Left ventricle myocardium superior (tissue), 1 donor: ENCODE measurements around the gene HAPLN3. TPM values are rescaled to one million over a fixed set of nuclear protein-coding genes. Genes with fewer than 3 reads are reported as not detected.
A peak's percentile ranks its signal among the peaks of the same experiment; 100 is the strongest.

Experiments
- ATAC-seq: fragments of 200-7000 bp; cut with Tn5 transposase; one replicate; pipeline ENCODE4 v1.9.1; 2020; ENCODE audit warnings: mild to moderate bottlenecking, moderate library complexity
- DNase-seq: peaks from one replicate; pipeline ENCODE4 v3.0.0-alpha.2; 2020
- intact Hi-C: fragments of 100-400 bp; cut with micrococcal nuclease; formaldehyde crosslinking; loops from one replicate; pipeline ENCODE4 v1.11.0; 2022
- total RNA-seq: library from RNA; stranded (reverse); fragmentation: NEBNext Ultra II Directional; extraction: Animal tissue kit (Norgen Biotek cat#: 25700); gene quantifications from one replicate; pipeline ENCODE4 v1.2.1, GENCODE V29; 2021
- donor health status: DM: no; HTN: yes; CAD: no; lungs with severe emphysema.

Gene HAPLN3
- total RNA-seq, 1 donor from 2014 or later: 2.0 TPM

DNA sequence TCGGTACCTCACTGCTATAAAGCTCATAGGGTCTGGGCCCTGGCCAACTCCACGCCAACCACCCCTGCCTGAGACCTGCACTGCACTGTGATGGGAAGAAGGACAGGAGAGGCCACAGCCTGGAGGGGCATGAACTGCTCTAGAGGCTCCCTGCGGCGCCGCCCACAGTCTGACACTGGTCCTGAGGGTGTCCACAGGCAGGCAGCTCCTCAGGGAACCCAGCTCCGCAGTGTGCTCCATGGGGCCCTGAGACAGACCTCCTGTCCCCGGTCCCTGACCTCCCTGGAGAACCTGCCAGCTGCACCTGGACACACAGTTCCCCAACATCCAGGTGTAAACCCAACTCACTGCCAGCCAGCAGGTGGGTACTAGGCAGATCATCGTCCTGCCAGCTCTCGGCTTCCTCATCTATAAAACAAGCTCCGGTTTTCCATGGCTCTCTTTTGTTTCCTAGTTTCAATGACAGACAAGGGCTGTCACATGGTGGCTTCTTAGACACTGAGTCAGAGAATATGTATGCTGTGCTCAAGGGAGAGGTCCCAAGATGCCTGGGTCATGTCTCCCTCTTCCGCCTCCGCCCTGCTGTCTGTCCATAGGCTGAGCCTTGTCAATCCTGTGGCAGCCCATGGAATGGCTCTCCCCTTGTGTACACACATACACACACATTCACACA, 5.1 kb upstream of the HAPLN3 start:
- DNase-seq (no peak), ATAC-seq (no peak)
- intact Hi-C loops: loop anchor here (5.0 kb wide), 1 partner anchor 107 kb away; no protein-coding TSS in a partner anchor

DNA sequence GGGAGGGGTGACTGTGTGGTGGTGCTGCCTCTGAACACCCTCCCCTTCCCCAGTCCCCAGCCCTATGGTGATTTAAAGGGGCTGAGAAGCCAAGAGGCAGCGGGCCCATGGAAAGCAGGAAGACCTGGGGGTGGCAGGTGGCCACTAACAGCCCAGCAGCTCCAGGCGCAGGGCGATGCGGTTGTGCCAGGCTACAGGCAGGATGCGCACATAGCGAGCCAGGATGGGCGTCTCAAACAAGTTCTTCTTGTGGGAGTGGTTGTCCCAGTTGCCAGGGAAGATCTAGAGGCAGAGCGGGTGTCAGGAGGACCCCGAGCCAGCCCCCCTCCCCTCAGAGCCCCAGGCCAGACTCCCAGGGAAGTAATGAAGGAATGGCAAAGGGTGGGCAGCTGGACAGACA, 3.9 kb upstream of the HAPLN3 start:
- intact Hi-C loops: loop anchor here (10.0 kb wide), 1 partner anchor 276 kb away; no protein-coding TSS in a partner anchor
- no peak for ATAC-seq
- DNase-seq: peak; percentile 31

DNA sequence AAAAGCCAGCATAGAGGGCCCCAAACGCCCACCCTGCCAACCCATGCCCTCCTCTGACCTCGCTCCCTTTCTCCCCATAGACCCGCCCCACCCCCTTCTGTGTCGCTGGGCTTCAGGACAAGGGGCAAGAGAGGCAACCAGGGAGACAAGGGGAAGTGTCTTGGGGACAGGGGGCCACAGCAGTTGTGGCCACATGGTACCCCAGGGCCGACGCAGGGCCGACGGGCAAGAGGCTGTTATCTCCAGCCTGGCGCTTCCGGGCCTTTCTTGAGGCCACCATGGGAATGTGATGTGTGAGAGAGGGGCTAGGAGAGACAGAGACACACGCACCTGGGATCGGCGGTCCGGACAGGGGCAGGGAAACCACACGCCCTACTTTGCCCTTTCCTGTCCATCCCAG, 3.4 kb upstream of the HAPLN3 start:
- peak; percentile 17 for DNase-seq
- ATAC-seq: no peak
- intact Hi-C loops: loop anchor here (10.0 kb wide), 1 partner anchor 276 kb away; no protein-coding TSS in a partner anchor

DNA sequence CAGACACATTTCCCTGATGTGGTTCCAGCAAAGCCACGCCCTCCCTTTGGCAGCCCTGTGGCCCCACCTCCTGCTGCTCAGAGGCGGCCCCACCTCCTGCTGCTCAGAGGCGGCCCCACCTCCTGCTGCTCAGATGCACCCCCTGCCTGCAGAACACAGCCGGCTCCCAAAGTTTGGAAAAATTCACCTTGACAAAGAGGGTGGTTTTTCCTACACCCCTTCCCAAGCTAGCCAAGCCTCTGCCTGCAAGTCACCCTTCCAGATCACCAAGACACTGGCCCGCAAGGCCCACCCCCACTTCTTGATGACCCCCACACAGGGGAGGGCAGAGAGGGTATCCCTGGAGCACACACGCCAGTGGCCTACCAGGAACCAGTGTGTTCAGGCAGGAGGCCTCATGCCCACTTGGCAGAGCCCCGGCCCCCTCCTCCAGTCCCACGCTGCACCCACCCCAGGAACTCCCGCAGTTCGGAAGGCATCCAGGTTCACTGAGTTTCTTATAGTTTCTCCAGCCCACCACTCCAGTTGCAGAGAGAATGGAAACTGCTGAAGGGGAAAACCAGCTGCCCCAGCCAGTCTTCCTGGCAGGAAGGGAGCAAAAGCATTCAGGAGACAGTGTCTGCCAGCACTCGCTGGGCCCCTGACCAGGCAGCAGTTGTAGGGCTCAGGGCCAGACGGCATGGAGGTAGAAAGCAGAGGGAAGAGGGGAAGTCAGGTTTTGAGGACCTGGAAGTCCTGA, 2.3 kb upstream of the HAPLN3 start:
- intact Hi-C loops: loop anchor here (10.0 kb wide), 1 partner anchor 277 kb away; no protein-coding TSS in a partner anchor
- peak; percentile 89 for ATAC-seq
- peak; percentile 93 for DNase-seq

DNA sequence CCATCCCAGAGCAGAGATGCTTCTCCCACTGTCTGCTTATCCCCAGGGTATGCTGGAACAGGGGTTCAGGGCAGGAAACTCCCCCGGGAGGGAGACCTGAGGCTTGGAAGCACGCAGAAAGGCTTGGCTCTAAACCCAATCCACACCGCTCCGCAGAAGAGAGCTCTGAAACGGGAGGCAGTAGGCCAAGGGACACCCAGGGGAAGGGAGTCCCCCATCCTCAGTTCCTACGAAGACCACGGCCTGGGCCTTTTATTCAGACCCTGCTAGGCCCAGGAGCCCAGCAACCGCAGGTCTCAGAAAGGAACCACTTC, 1.8 kb upstream of the HAPLN3 start:
- no peak for ATAC-seq
- intact Hi-C loops: loop anchor here (10.0 kb wide), 1 partner anchor 278 kb away; no protein-coding TSS in a partner anchor

DNA sequence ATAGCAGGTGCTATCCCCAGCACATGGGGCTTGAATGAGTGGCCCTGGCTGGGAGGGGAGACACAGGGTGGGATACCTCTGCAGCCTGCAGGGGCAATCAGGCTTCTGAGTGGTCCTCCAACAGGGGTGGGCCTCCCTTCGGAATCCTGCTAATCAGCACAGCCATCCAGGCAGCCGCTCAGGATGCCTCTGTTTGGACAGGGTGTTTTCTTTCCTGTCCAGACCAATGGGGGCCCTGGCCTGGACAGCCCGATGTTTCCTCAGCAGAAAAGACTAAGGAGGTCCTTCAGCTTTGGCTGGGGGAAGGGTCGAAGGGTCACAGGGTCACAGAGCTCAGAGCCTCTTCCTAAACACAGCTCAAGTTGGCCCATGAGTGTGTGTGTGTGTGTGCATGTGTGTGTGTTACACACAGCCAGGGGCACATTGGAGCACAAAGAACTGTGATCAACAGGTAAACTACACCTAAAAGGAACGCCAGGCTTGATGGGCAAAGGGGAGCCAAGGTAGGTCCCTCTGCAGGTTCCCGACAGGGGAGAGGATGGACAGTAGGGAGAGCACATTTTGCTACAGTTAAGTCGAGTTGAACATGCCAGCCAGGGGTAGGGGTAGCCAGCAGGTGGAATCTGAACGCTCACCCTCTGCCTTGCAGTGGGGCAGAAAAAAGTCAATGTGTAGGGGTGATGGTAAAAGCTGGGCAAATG, 1.1 kb upstream of the HAPLN3 start:
- peak; percentile 0 for ATAC-seq
- DNase-seq: no peak
- intact Hi-C loops: loop anchor here (10.0 kb wide), 1 partner anchor 278 kb away; no protein-coding TSS in a partner anchor

More for the DNA sequence above, 1.8 kb upstream of the HAPLN3 start:
- DNase-seq: no peak

DNA sequence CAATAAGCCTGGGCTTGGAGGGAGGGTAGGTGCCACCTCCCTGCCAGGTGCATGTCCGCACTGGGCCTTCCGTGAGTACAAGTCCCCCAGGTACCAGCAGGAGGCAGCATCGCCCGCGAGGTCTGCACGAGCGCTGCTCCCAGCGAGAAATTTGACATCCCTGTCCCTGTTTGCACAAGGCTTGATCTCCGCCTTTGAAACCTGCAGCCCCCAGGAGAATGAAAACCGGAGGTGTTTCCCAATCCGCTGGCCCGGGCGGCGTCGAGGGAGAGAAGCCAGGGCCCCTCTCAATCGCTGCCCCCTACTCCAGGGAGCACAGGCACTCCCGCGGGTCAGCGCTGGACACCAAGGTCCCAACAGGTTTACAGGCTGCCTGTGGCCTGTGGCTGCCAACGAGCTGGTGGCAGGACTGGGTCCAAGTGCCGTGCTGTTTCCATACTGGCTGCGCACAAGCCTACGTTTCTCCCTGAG, 961 bp downstream of the HAPLN3 start:
- ATAC-seq (peak; percentile 26), DNase-seq (peak; percentile 77)
- intact Hi-C loops: loop anchor here (10.0 kb wide), 1 partner anchor 280 kb away; no protein-coding TSS in a partner anchor

DNA sequence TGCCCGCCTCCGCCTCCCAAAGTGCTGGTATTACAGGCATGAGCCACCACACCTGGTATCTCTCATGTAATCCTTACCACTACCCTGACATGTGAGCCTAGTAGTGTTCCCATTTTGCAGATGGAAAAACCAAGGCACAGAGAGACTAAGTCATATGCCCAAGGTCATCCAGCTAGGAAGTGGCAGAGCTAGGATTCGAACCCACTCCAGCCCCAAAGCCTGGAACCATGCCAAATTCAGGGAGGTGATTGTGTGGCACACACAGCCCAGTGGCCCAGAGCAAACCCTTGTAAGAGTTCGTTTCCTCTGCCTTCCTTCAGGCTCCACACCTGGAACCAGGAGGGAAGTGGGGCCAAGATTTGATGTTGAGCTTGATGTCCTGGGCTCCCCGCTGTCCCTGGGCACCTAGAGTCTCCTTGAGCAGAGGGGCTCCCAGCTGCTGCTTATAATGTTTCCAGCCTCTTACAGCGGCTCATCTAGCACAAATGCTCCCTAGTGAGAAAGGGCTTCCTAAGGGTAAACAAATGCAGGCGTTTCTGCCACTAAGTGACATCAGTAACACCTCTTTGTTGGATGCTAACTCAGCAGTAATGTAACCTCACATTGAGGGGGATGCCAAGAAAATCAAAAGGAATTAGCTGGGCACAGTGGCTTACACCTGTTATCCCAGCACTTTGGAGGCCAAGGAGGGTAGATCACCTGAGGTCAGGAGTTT, 3.6 kb downstream of the HAPLN3 start:
- ATAC-seq (no peak), DNase-seq (no peak)
- intact Hi-C loops: loop anchor here (10.0 kb wide), 1 partner anchor 283 kb away; no protein-coding TSS in a partner anchor

DNA sequence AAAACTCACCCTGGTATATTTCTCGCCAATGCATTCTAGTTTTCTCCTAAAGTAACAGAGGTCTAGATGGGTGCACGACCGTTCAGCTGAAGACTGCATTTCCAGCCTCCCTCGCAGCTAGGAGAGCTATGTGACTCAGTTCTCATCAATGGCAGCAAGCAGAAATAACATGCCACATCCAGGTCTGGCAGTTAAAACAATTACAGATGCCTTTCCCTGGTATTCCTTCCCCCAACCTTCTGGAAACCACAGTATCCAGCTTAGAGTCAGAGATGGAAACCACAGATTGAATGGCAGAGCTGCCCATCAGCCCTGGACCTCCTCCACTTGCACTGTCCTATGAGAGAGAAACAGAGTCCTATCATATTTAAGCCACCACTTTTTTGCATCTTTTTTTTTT, 4.8 kb downstream of the HAPLN3 start:
- ATAC-seq (no peak), DNase-seq (no peak)
- intact Hi-C loops: loop anchor here (10.0 kb wide), 1 partner anchor 284 kb away; no protein-coding TSS in a partner anchor

DNA sequence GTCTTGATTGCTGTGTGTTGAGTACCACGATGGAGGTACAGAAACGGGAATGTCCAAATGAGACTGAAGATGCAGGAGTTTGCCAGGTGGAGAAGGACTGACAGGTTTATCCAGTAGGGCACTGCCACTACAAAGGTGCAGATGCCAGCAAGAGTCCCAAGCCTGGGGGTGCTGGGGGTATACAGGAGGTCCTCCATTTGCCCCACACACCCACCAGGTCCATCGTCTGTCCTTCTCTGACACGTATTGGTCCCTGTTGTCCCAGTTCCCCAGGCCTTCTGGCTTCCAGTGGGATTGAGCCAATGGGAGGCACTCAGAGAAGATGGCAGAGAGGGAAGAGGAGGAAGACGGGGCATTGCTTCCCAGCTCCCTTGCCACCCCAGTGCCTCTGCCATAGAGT, 6.6 kb downstream of the HAPLN3 start:
- intact Hi-C loops: no loop called here
- ATAC-seq (no peak), DNase-seq (no peak)

DNA sequence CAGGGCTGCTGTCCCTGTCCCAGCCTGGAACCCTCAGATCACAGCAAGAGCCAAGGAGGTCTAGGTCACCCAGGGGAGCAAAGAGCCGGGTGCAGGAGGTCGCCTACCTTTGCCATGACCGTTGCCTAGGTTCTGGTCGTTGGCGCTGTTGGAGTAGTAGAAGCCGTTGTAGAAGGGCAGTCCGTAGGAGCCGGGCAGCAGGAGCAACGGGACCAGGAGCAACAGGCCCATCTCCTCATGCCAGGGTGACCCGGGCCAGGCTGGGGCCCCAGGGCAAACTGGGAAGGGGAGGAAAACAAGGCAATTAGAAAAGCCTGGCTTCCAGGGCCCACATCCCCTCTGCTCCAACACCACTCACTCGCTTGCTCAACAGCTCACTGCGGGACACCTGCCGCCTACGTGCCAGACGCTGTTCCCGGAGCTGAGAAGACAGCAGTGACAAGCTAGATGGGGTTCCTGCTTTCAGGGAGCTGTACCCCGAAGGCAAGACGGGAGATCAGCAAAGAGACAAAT, 8.2 kb downstream of the HAPLN3 start:
- DNase-seq (no peak), ATAC-seq (no peak)
- intact Hi-C loops: no loop called here

DNA sequence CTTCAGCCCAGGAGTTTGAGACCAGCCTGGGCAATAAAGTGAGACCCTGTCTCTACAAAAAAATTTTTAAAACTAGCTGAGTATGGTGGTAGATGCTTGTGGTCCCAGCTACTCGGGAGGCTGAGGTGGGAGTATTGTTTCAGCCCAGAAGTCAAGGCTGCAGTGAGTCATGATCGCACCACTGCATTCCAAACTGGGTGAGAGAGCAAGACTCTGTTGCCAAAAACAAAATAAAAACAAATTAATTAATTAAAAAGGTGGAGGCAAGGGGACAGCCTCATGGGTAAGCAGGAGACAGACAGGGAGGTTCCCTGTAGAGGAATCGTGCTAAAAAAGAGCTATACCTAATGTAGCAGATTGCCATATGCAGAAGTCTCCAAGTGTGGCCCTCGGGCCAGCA, 12.6 kb downstream of the HAPLN3 start:
- ATAC-seq: no peak
- intact Hi-C loops: no loop called here
- DNase-seq: no peak

DNA sequence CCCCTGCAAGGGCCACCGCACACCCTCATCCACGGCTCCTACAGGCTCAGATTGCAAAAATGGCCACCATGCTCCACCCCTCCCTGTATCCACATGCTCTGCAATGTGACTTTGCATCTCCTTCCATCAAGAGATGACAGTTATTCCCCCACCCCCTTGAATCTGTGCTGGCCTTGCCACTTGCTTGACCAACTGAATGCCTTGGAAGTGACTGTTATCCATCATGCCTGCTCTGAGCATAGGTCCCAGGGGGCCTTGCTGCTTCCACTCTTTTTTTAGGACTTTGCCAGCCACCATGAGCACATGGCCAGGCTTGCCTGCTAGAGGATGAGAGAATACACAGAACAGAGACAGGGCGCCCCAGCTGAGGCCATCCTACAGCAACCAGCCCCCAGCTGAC, 13.6 kb downstream of the HAPLN3 start:
- DNase-seq (no peak), ATAC-seq (no peak)
- intact Hi-C loops: no loop called here

DNA sequence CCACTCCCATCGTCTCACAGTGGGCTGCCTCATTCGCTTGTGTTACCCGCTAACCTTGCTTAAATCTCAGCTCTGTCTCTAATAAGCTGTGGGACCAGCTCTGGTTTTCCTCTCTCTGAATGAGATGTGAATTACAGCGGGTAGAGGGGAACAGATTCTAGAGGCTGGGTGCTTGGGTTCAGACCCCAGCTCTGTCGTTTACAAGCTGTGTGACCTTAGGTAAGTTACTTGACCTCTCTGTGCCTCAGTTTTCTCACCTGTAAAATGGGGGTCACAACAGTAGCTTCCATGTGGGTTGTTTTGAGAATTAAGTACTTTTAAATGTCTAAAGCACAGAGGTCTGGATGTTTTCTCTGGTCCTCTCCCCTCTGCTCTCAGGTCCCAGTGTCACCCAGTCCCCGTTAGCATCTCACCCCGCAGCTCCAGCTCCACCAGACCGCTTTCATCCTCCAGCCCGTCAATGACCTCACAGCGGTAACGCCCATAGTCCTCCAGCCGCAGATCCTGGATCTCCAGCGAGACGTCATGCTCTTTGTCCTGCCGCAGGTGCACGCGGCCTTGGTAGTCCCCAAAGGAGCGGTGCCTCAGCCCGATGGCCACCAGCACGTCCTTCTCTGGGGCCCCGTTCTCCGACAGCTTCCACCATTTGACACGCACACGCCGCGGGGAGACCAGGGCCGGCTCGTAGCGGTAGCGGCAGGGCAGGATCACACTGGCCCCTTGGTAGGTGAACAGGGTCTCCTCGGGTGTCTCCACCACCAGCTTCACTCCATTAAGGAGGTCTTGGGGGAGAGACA, 14.2 kb downstream of the HAPLN3 start:
- DNase-seq (no peak), ATAC-seq (no peak)
- intact Hi-C loops: no loop called here

DNA sequence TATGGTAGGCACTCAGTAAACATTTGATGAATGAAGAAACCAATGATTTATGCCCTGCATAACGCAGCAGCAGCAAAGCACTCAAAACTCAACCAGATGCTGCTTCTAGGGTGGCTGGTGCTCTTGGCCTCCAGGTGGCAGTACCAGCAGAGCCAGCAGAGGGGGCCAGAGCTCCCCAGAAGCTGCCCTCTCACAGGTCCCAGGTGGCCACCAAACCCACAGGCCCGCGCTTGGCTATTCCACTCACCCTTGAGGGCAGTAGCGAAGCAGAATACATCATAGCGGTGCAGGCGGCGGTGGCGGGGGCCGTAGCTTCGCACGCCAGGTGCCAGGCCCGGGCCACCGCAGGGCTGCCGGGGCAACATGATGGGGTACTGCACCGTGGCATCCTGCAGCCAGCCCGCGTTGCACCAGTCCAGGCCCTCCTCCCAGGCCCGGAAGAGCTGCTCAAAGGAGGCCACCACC, 16.6 kb downstream of the HAPLN3 start:
- intact Hi-C loops: no loop called here
- ATAC-seq (peak; percentile 71), DNase-seq (peak; percentile 61)

DNA sequence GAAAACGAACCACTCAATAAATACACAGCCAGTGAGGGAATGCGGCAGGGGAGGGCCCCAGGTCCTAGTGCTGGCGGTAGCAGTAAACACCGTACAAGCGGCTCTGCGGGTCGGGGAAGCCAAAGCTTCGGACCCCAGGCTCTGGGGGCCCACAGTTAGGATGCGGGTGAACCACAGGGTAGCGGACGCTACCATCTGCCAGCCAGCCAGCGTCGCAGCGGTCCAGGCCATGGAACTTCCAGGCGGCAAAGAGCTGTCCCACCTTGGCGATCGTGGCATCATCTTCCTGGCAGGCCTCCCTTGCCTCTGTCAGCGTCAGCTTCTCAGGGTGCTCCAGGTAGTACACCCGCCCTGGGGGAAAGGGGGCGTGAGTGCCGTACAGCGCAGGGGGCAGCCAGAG, 17.4 kb downstream of the HAPLN3 start:
- ATAC-seq (no peak), DNase-seq (no peak)
- intact Hi-C loops: no loop called here

DNA sequence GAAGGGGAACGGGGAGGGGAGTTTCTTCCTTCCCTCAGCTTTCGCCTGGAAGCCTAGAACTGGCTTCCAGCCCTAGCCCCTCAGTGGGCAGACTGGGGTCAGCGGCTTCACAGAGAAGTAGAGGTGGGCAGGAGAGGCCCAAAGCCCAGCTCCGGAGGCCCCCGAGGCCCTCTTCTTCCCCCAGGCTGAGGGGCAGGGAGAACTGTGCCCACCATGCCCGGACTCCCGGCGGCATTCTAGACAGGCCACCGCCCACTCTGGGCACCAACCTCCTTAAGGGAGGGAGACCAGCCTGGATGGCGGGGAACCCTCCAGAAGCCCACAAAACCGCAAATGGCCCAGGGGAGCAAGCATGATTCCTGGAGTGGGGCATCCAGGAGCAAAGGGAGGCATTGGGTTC, 17.9 kb downstream of the HAPLN3 start:
- DNase-seq: no peak
- ATAC-seq: no peak
- intact Hi-C loops: no loop called here

DNA sequence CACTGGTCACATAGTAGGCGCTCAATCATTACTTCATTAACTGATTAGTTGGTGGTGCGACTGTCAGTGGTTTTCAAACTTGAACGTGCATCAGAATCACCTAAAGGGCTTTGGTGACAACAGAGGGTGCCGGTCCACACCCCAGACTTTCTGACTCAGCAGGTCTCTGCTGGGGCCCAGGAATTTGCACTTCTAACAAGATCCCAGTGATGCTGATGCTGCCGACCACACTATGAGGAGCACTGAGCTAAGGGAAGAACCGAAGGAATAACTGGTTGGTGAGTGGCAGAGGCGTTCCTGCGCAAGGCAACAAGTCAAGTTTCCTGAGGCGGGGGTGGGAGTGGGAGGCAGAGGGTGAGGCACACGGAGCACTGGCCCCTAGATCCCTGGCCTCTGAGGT, 18.8 kb downstream of the HAPLN3 start:
- no peak for DNase-seq
- intact Hi-C loops: no loop called here
- no peak for ATAC-seq
